Chondrocyte (in vitro differentiated cells): ENCODE measurements around the gene FMNL2. TPM values are rescaled to one million over a fixed set of nuclear protein-coding genes. Genes with fewer than 3 reads are reported as not detected.
A peak's percentile ranks its signal among the peaks of the same experiment; 100 is the strongest.

ENCODE experiments used
- DNase-seq: peaks from one replicate; pipeline ENCODE4 v3.0.0; 2021; ENCODE audit warnings: mixed read lengths, low spot score
- H3K27ac Mint-ChIP-seq: one replicate; pipeline ENCODE4 v1.8.0; 2021; ENCODE audit warnings: mild to moderate bottlenecking, moderate library complexity, mixed read lengths; ENCODE audit not compliant: unreplicated experiment
- H3K27me3 Mint-ChIP-seq: 2 replicates; pipeline ENCODE4 v1.8.0; 2021; ENCODE audit warnings: low read depth, mixed read lengths
- H3K36me3 Mint-ChIP-seq: 2 replicates; pipeline ENCODE4 v1.8.0; 2021; ENCODE audit warnings: low read depth, mixed read lengths
- H3K4me1 Mint-ChIP-seq: 2 replicates; pipeline ENCODE4 v1.8.0; 2021; ENCODE audit warnings: low read depth, mild to moderate bottlenecking, mixed read lengths
- H3K4me3 Mint-ChIP-seq: one replicate; pipeline ENCODE4 v1.8.0; 2021; ENCODE audit warnings: mild to moderate bottlenecking, moderate library complexity, mixed read lengths; ENCODE audit not compliant: unreplicated experiment
- H3K9me3 Mint-ChIP-seq: 2 replicates; pipeline ENCODE4 v1.8.0; 2021; ENCODE audit warnings: low read depth, mixed read lengths
- CTCF ChIP-seq: fragments of 200-600 bp; sonication (generic); IDR thresholded peaks from 2 replicates; pipeline ENCODE4 v1.5.0; 2021; ENCODE audit warnings: antibody characterized with exemption, mild to moderate bottlenecking, moderate library complexity
- total RNA-seq: library from RNA; stranded (reverse); gene quantifications from 3 replicates; pipeline ENCODE4 v1.2.1, GENCODE V29; 2021

FMNL2 gene
- total RNA-seq, 1 donor from 2014 or later, result 33.9 TPM

- peaks cover 30% of the 10 kb centered on the region for H3K4me1 Mint-ChIP-seq
- peaks cover 3% of the 10 kb centered on the region for H3K36me3 Mint-ChIP-seq
- no peaks in the 10 kb centered on the region for H3K9me3 Mint-ChIP-seq
- no peak for DNase-seq
- no peak overlapping the region for H3K4me3 Mint-ChIP-seq
- H3K27me3 Mint-ChIP-seq, result no peaks in the 10 kb centered on the region
- TF ChIP-seq CTCF, result no peak
- no peak overlapping the region for H3K27ac Mint-ChIP-seq
These were observed 242.6 kb downstream of the FMNL2 start for GRCh38 chr2:152577579-152577978.

- H3K27me3 Mint-ChIP-seq, result no peaks in the 10 kb centered on the region
- H3K4me1 Mint-ChIP-seq, result peaks cover 34% of the 10 kb centered on the region
- no peak for DNase-seq
- H3K27ac Mint-ChIP-seq, result no peak overlapping the region
- no peak for TF ChIP-seq CTCF
- H3K4me3 Mint-ChIP-seq, result no peak overlapping the region
- no peaks in the 10 kb centered on the region for H3K9me3 Mint-ChIP-seq
- peaks cover 3% of the 10 kb centered on the region for H3K36me3 Mint-ChIP-seq
These were observed 243.6 kb downstream of the FMNL2 start for GRCh38 chr2:152578573-152578972.

GRCh38 chr2:152580714-152581113 is 245.7 kb downstream of the FMNL2 start:
- Mint-ChIP-seq H3K36me3 (peaks cover 3% of the 10 kb centered on the region), H3K27ac (no peak overlapping the region), H3K4me3 (no peak overlapping the region), H3K9me3 (no peaks in the 10 kb centered on the region), H3K27me3 (no peaks in the 10 kb centered on the region), H3K4me1 (peaks cover 51% of the 10 kb centered on the region)
- no peak for TF ChIP-seq CTCF
- no peak for DNase-seq

- Mint-ChIP-seq H3K27me3 (no peaks in the 10 kb centered on the region), H3K36me3 (peaks cover 3% of the 10 kb centered on the region), H3K9me3 (no peaks in the 10 kb centered on the region), H3K4me3 (no peak overlapping the region), H3K4me1 (peaks cover 58% of the 10 kb centered on the region), H3K27ac (peak overlapping the region; percentile 23)
- no peak for TF ChIP-seq CTCF
- DNase-seq, result no peak
These were observed 246.4 kb downstream of the FMNL2 start for GRCh38 chr2:152581360-152581759.

GRCh38 chr2:152582081-152582480 is 247.1 kb downstream of the FMNL2 start:
- peak overlapping the region; percentile 22 for H3K27ac Mint-ChIP-seq
- H3K36me3 Mint-ChIP-seq, result peaks cover 3% of the 10 kb centered on the region
- H3K4me1 Mint-ChIP-seq, result peaks cover 65% of the 10 kb centered on the region
- H3K4me3 Mint-ChIP-seq, result no peak overlapping the region
- no peaks in the 10 kb centered on the region for H3K27me3 Mint-ChIP-seq
- H3K9me3 Mint-ChIP-seq, result no peaks in the 10 kb centered on the region
- no peak for TF ChIP-seq CTCF
- no peak for DNase-seq
